ENCODE data around the gene CPB2.

Gene CPB2

GRCh38 chr13:46104868-46105267 lies at the start of gene CPB2:
CPB2 (minus strand) TSS chr13:46105033; CDS start chr13:46105009, 24 bp downstream.
- DNase-seq, result no peak

DNA sequence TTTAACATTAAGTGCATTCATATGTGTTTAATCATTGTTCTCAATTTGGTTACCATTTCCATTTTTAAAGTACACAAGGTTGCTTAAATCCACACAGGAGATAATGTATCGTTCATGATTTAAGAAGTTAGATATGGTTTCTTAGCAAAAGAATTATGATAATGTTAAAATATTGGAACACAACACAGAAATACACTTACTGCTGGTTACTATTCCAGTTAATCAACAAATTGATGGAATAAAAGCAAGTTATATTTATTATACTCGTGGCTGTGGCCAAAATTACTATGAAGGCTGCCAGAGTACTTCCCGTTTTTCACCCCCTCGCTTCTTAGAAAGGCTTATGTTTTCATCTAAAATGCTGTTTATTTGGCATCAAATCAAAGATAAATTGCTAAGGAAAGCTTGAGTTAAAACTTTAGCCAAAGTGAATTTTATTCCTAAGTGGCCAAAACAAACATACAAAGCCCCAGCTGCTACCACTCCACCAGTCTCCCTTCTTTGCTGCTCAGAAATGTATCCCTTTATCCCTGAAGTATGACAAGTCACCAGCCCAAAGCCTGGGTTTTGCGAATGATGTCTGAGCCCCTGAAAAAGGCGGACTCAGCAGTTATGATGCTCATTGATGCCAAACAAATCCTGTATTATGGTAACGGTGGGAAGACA lies 49.4 kb upstream of the CPB2 start:
- no peak for DNase-seq

GRCh38 chr13:46152627-46153328 lies 47.9 kb upstream of the CPB2 start:
- DNase-seq, result no peak

DNA sequence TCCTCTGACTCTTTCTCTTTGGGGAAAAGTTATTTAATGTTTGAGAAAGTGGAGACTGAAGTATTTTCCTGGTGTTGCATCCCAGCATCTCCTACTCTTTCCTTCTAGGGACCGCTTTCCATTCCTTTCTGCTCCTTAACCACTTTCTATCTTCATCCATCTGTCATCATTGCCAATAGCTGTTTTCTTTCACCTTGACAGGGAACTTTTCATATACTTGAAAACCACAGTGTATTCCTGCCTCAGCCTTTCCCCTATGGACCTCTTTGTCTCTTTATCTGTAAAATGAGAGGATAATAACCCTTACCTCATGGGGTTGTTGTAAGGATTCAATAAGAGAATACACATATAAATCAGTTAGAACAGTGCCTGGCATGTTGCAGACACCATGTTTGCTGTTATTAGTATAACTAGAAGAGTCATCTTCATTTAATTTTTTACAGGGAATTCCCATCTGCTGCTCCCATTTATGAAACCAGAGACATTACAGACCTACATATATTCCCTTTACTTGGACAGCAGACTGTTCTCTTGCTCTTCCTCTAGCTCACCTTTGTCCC lies 45.4 kb upstream of the CPB2 start:
- DNase-seq, result no peak

DNA sequence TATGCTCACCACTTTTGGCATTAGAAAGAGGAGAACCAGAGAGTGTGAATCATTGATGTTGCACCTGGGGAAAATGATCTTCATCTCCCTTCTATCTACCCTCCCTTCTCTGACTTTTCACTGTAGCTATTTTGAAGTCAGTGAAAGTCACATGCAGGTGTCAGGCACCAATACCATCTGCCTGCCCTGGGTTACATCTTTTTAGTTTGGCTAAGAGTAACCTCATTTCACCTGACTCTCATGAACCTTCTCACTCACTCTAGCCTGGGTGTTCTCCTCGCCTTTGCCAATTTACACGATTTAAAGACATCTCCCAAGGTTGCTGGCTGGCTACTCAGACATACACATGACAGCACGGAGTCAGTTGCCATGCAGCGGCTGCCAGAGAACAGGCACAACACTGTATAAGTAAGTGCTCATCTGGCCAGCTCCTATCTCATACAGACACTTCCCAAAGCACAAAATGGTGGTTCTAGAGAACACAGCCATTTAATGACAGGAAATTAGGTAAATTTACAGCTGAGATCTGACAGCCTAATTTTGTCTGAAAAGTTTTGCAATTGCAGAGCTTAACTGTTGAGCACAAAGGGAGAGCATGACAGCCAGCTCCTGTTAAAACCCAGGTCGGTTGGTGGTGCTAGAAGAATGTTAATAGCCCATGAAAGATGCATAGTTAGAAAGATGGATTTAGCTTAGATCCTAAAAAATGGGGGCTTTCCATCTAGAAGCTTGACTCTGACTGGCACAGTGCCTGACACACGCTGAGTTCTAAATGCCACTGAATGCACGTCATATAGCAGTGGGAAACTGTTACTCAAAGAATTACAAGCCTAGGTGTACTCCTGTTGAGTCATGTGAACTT lies 44.7 kb upstream of the CPB2 start:
- DNase-seq, result no peak

- DNase-seq, result no peak
These were observed 42.1 kb upstream of the CPB2 start for GRCh38 chr13:46146898-46147297.

GRCh38 chr13:46145950-46146349 lies 41.1 kb upstream of the CPB2 start:
- DNase-seq, result no peak

DNA sequence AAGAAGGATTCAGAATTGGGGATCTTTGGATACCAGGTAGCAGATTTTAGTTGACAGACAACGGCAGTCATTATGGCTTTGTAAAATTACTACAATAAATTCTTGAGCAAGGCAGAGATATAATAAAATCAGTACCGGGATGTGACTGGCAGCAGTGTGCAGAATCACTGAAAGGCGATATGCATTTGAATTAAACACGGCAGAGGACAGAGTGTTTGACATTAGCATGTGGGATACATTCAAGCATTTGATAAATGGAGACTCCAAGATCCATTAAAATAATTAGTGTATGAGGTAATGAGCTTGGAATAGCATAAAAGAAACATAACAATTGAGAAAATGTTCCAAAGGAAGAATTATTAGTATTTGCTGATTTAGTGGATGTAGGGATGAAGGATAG lies 40.3 kb upstream of the CPB2 start:
- DNase-seq, result no peak

- DNase-seq, result no peak
These were observed 38.4 kb upstream of the CPB2 start for GRCh38 chr13:46143184-46143701.

- peak; percentile 0 for DNase-seq
These were observed 37.9 kb upstream of the CPB2 start for GRCh38 chr13:46142776-46143175.

GRCh38 chr13:46140044-46140443 lies 35.2 kb upstream of the CPB2 start:
- no peak for DNase-seq

DNA sequence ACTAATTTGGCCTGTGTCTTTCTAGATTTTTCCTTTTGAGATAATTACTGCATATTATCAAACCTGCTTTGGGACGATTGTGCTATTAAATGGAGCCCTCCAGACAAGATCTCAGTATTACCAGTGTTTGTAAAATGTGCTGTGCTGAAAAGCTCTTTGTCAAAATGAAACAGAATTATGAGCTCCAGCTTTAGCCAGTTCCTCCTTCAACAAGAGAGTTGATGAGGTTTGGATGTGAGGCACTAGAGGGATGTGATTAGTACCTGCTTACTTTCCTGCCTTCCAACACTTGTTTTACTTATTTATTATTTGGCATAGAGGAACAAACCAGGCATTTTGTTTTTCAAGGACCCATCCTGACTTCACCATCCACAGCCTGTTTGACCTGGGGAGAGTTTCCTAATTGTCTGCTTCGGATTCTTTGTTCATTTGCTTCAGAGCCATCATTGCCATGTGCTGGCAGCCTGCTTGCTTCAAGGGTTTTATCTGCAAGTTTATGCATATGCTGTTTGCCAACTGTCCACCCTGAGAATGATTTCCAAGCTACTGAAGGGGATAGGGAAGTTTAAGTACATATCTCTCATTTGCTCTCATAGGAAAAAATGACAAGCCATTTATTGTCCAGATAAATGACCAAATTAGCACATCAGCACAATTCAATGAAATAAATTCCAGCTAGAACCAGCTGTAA lies 32.9 kb upstream of the CPB2 start:
- no peak for DNase-seq

DNA sequence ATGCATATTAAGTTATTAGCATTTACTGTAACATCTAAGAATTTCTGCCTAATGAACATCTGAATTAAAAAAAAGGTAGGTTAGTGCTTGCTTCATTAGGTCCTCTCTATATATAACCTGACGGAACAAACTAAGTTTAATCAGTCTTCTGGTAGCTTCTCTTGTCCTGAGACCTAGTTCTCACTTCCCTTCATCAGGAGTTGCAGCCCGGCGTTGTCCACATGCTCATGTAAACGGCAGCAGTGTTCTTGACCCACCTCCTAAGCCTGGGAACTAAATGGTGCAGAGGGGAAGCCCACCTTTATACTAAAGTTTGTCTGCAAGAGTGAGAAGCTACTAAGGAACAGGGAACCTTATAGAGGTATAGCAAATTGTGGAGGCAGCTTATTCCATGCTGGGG lies 31.9 kb upstream of the CPB2 start:
- no peak for DNase-seq

- DNase-seq, result no peak
These were observed 30.2 kb upstream of the CPB2 start for GRCh38 chr13:46134961-46135522.

GRCh38 chr13:46134494-46134893 lies 29.7 kb upstream of the CPB2 start:
- DNase-seq, result no peak

- no peak for DNase-seq
These were observed 27.3 kb upstream of the CPB2 start for GRCh38 chr13:46132109-46132508.

GRCh38 chr13:46131705-46132104 lies 26.9 kb upstream of the CPB2 start:
- no peak for DNase-seq

DNA sequence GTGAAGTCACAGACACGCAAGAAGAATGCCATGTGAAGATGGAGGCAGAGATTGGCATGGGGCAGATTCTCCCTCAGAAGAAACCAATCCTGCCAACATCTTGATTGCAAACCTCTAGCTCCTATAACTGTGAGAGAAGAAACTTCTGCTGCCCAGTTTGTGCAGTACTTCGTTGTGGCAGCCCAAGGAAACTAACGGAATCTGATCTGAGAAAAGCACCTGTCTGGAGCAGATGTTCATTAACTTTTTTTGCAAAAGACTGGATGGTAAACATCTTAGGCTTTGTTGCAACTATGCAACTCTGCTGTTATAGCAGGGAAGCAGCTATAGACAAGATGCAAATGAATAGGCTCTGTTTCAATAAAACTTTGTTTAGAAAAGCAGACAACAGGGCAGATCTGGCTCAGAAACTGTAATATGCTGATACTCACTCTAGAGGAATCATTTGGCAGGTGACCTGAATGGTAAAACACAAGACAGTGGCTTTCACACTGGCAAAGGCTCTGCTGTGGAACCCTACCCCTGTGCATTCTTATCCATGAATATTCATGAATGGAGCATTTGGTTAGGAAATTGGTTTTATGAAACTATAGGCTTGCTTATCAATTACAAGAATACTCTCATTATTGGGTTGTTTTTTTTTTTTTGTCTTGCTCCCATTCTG lies 25.3 kb upstream of the CPB2 start:
- no peak for DNase-seq

DNA sequence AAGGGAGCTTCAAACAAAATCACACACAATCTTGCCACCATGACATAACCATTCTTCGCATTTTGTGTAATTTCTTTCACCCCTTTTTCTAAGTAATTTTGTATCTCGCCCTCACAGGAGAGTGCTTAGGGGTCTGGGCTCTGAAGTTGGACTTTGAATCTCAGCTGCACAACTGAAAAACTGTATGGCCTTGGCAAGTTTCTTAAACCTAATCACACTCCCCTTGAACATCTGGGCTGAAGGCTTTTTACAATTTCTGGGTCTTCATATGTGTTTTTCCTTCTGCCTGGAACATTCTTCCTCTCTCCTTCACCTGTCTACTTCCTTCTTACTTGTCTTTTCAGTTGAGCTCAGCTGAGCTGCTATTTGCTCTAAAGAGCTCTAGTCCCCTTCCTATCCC lies 24.3 kb upstream of the CPB2 start:
- DNase-seq, result no peak

DNA sequence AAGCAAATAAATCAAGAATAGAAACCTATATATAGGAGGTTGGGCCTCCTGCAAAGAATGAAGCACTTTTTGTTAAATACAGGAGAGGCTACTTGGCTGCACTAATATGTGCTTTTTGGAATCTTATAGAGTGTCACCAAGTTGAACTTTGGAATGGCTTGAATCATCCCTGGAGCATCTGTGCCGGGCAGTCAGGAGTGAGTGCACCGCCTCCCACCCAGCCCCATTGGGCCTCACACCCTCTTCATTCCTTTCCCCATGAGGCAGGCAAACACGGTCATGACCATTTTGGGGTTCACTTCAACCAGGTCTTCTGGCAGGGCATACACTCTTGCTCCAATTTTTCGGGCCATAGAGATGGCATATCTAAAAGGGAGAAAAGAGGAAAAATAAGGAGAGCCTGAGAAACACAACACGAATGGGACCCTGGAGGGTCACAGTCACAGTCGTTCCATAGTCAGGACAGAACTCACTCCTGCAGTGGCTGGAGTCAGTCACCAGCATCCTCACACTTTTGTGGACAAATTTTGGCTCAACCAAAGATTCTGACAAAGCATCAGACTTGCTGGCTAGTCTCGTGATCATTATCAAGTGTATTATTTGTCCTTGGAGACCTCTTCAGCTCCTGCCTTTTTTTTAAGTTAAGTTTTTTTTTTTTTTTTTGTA lies 22.7 kb upstream of the CPB2 start:
- no peak for DNase-seq

All from NCI-H2227 treated with DMSO at 0.1 percent for 48 hours (cell line).